ENCODE data around the gene CBLB. TPM values are rescaled to one million over a fixed set of nuclear protein-coding genes. Genes with fewer than 3 reads are reported as not detected.

The CBLB gene
- total RNA-seq, 2 donors from 2014 or later, result 31.1 to 40.5 TPM

- Histone ChIP-seq H3K4me3 (no peak overlapping the region), H3K27ac (no peak overlapping the region), H3K27me3 (no peaks in the 10 kb centered on the region), H3K4me1 (peaks cover 22% of the 10 kb centered on the region), H3K9me3 (no peaks in the 10 kb centered on the region), H3K36me3 (replicated peaks in 1 of 2; ENCODE audit: insufficient read depth in 1 of 2, low read depth in 2 of 2) (no peaks in the 10 kb centered on the region)
- no peak for ATAC-seq
- no peak for DNase-seq
- WGBS, 2 donors, result 91 to 94% methylated on average over 4 of the region's 4 CpGs
- TF ChIP-seq CTCF (IDR thresholded peaks at IDR 0.05) (no peak), POLR2A (IDR thresholded peaks at IDR 0.05) (no peak)
- intact Hi-C loops (cut with DNase I), result no loop called here
Observed at GRCh38 chr3:105807146-105807545, 61.7 kb downstream of the CBLB start.

- no peak overlapping the region for H3K27ac ChIP-seq
- no peaks in the 10 kb centered on the region for H3K9me3 ChIP-seq
- H3K27me3 ChIP-seq, result no peaks in the 10 kb centered on the region
- ATAC-seq (peak; percentile 40), DNase-seq (peak in 1 of 4 donors; percentile 15)
- H3K4me1 ChIP-seq, result peaks cover 22% of the 10 kb centered on the region
- H3K4me3 ChIP-seq, result no peak overlapping the region
- no peaks in the 10 kb centered on the region for H3K36me3 ChIP-seq (replicated peaks in 1 of 2; ENCODE audit: insufficient read depth in 1 of 2, low read depth in 2 of 2)
- no peak for TF ChIP-seq POLR2A (IDR thresholded peaks at IDR 0.05)
- TF ChIP-seq CTCF (IDR thresholded peaks at IDR 0.05), result no peak
- intact Hi-C loops (cut with DNase I), result no loop called here
Observed at GRCh38 chr3:105806359-105806758, 62.5 kb downstream of the CBLB start.

- intact Hi-C loops (cut with DNase I), result no loop called here
- no peak overlapping the region for H3K27ac ChIP-seq
- no peaks in the 10 kb centered on the region for H3K27me3 ChIP-seq
- TF ChIP-seq CTCF (IDR thresholded peaks at IDR 0.05) (no peak), POLR2A (IDR thresholded peaks at IDR 0.05) (no peak)
- H3K9me3 ChIP-seq, result no peaks in the 10 kb centered on the region
- ATAC-seq, result no peak
- peaks cover 22% of the 10 kb centered on the region for H3K4me1 ChIP-seq
- 88 to 90% methylated on average over 7 of the region's 7 CpGs for WGBS, 2 donors
- no peaks in the 10 kb centered on the region for H3K36me3 ChIP-seq (replicated peaks in 1 of 2; ENCODE audit: insufficient read depth in 1 of 2, low read depth in 2 of 2)
- no peak for DNase-seq
- H3K4me3 ChIP-seq, result no peak overlapping the region
Observed at GRCh38 chr3:105805404-105805803, 63.4 kb downstream of the CBLB start.

- TF ChIP-seq CTCF (IDR thresholded peaks at IDR 0.05) (no peak), POLR2A (IDR thresholded peaks at IDR 0.05) (no peak)
- Histone ChIP-seq H3K36me3 (replicated peaks in 1 of 2; ENCODE audit: insufficient read depth in 1 of 2, low read depth in 2 of 2) (no peaks in the 10 kb centered on the region), H3K4me3 (no peak overlapping the region), H3K9me3 (no peaks in the 10 kb centered on the region), H3K4me1 (peaks cover 9% of the 10 kb centered on the region), H3K27me3 (no peaks in the 10 kb centered on the region), H3K27ac (no peak overlapping the region)
- intact Hi-C loops (cut with DNase I), result no loop called here
- DNase-seq, result no peak
- no peak for ATAC-seq
- 90 to 95% methylated on average over 5 of the region's 5 CpGs for WGBS, 2 donors
Observed at GRCh38 chr3:105802118-105802706, 66.6 kb downstream of the CBLB start.

- TF ChIP-seq POLR2A (IDR thresholded peaks at IDR 0.05), result no peak
- TF ChIP-seq CTCF (IDR thresholded peaks at IDR 0.05), result no peak
- intact Hi-C loops (cut with DNase I), result no loop called here
- ATAC-seq (no peak), DNase-seq (no peak)
- Histone ChIP-seq H3K9me3 (no peaks in the 10 kb centered on the region), H3K4me3 (no peak overlapping the region), H3K27me3 (no peaks in the 10 kb centered on the region), H3K4me1 (peaks cover 7% of the 10 kb centered on the region), H3K27ac (no peak overlapping the region), H3K36me3 (replicated peaks in 1 of 2; ENCODE audit: insufficient read depth in 1 of 2, low read depth in 2 of 2) (no peaks in the 10 kb centered on the region)
- 93 to 100% methylated on average over 2 of the region's 2 CpGs for WGBS, 2 donors
Observed at GRCh38 chr3:105801397-105801796, 67.4 kb downstream of the CBLB start.
